ENCODE measurements around the gene EFNB1.

The EFNB1 gene

DNA sequence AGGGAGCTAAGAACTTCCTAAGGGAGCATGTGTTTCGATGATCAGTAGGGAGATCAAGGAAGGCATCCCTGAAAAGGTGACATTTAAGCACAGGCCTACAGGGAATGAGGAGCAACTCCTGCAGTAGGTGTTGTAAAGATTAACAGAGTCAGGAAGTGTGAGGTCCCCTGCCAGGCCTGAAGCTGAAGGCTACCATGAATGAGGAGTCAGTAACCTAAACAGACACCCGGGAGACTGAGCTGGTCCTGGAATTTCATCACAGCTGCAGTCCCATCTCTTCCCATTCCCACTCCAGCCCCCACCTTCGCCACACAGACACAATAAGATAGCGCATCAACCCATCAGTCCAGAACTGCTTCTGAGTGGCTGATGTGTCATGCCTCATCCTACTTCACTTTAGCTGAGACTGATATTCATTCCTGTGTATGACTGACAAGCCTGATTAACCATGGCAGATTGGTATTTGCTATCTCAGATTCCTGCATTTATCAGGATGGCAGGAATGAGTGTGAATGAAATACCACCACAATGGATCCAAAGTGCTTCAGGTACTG lies 27.0 kb upstream of the EFNB1 start:
- TF ChIP-seq, protein P1, sequence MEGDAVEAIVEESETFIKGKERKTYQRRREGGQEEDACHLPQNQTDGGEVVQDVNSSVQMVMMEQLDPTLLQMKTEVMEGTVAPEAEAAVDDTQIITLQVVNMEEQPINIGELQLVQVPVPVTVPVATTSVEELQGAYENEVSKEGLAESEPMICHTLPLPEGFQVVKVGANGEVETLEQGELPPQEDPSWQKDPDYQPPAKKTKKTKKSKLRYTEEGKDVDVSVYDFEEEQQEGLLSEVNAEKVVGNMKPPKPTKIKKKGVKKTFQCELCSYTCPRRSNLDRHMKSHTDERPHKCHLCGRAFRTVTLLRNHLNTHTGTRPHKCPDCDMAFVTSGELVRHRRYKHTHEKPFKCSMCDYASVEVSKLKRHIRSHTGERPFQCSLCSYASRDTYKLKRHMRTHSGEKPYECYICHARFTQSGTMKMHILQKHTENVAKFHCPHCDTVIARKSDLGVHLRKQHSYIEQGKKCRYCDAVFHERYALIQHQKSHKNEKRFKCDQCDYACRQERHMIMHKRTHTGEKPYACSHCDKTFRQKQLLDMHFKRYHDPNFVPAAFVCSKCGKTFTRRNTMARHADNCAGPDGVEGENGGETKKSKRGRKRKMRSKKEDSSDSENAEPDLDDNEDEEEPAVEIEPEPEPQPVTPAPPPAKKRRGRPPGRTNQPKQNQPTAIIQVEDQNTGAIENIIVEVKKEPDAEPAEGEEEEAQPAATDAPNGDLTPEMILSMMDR (IDR thresholded peaks at IDR 0.05; ENCODE audit: low read depth, low read length, missing control alignments), result no peak
- DNase-seq (ENCODE audit: low read depth), result no peak
- no peak overlapping the region for H3K4me3 ChIP-seq (ENCODE audit: low read depth, low read length)

DNA sequence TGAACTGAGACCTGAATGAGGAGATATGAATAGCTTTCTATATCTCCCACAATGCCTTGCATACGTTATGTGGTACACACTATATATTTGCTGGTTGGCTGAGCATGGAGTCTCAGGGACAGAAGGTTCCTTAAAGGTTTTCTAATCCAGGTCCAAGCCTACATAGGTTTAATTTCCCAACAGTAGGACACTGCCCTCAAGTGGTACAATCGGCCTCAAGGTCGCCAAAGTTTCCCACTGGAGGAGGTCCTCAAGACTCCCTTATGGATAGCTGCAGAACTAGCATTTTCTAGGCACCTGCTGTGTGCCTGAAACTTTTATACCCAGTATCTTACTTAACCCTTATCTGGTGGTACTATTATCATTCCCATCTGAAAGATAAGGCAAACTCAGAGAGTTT lies 21.0 kb upstream of the EFNB1 start:
- DNase-seq (ENCODE audit: low read depth), result no peak
- TF ChIP-seq, protein P1 (IDR thresholded peaks at IDR 0.05; ENCODE audit: low read depth, low read length, missing control alignments), result no peak
- no peak overlapping the region for H3K4me3 ChIP-seq (ENCODE audit: low read depth, low read length)

DNA sequence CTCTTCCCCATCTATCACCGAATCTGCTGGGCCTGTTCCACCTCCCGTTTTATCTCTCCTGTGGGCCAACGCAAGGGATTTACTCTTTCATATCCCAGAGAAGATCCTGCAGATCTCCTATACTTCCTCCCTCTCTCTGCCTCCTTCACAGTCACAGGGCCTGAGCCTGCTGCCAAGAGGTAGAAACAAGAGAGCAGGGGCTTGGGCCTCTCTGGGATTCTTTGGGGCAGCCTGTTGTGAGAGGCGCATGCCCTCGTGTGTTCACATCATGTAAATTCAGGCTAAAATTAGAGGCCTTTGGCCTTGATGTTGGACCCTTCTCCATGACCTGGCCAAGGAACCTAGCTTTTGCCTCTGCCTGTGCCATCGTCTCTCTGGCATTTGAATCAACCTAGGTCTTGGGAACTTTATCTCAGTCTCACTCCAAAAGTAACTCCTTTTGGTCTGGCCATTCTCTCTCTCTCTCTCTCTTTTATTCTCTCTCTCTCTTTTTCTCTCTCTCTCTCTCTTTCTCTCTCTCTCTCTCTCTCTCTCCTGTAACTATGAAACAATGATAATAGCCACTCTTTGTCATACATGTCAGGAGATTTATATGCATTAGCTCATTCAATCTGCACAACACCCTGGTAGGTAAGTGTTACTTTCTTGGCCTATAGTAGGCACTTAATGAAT lies 20.0 kb upstream of the EFNB1 start:
- no peak for DNase-seq (ENCODE audit: low read depth)
- H3K4me3 ChIP-seq (ENCODE audit: low read depth, low read length), result no peak overlapping the region
- TF ChIP-seq, protein P1 (IDR thresholded peaks at IDR 0.05; ENCODE audit: low read depth, low read length, missing control alignments), result peak; percentile 19

- no peak overlapping the region for H3K4me3 ChIP-seq (ENCODE audit: low read depth, low read length)
- DNase-seq (ENCODE audit: low read depth), result no peak
- TF ChIP-seq, protein P1 (IDR thresholded peaks at IDR 0.05; ENCODE audit: low read depth, low read length, missing control alignments), result no peak
These were observed 8.2 kb upstream of the EFNB1 start for GRCh38 chrX:68820476-68821110.

- TF ChIP-seq, protein P1 (IDR thresholded peaks at IDR 0.05; ENCODE audit: low read depth, low read length, missing control alignments), result no peak
- DNase-seq (ENCODE audit: low read depth), result no peak
- no peak overlapping the region for H3K4me3 ChIP-seq (ENCODE audit: low read depth, low read length)
These were observed 7.2 kb upstream of the EFNB1 start for GRCh38 chrX:68821616-68822015.

DNA sequence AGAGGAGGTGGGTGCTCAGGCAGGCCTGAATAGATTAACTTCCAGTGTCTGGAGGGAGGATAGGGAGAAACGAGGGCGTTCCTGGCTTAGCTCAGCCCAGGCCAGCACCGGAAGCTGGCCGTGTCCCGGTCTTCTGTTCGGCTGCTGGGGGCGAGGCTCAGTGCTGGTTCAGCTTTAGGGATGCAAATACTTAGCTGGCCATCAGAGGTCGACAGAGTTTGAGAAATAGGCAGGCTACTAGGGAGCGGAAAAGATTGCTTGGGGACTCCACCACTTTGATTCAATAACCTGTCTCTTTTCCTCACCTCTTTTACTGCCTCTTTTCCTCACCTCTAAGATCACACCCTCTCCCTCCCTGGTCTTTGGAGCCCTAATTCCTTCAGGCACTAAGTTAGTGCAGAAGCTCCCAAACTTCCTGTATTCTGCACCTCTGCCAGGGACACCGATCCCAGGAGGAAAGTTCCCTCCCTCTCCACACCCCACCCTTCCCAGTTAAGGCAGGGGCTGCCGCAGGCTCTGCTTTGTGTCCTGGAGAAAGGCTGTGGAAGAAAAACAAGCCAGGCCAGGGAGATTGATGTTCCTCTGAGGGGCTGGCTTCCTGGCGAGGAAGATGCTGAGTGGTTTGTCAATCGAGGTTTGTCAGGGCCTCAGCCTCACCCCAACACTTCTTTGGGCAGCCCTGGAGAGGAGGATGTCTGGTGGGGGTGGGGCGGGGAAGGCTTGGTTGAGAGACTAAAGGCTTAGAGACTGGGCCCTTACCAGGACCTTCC lies 6.0 kb upstream of the EFNB1 start:
- TF ChIP-seq, protein P1 (IDR thresholded peaks at IDR 0.05; ENCODE audit: low read depth, low read length, missing control alignments), result peak; percentile 50
- DNase-seq (ENCODE audit: low read depth), result no peak
- H3K4me3 ChIP-seq (ENCODE audit: low read depth, low read length), result no peak overlapping the region
